Erythroblast (primary cell): Measurements from ENCODE around the gene ZNF763.
"Not testable (repeated sequence)": the region's sequence is repeated elsewhere in the genome, so short reads cannot be mapped to it uniquely, and the experiment has no call there.

Experiments
- DNase-seq, 2 experiments: peaks; one replicate each; lab custom pipeline; 2025; lab: John Stamatoyannopoulos, UW
- GATA1 ChIP-seq: IDR thresholded peaks from 2 replicates; pipeline ENCODE4 v1.6.1; 2011; ENCODE audit warnings: low read depth, mild to moderate bottlenecking, control low read depth, low read length, moderate library complexity
- POLR2A ChIP-seq: IDR thresholded peaks from 2 replicates; pipeline ENCODE4 v1.6.1; 2011; ENCODE audit warnings: mild to moderate bottlenecking, low read length

The ZNF763 gene

DNA sequence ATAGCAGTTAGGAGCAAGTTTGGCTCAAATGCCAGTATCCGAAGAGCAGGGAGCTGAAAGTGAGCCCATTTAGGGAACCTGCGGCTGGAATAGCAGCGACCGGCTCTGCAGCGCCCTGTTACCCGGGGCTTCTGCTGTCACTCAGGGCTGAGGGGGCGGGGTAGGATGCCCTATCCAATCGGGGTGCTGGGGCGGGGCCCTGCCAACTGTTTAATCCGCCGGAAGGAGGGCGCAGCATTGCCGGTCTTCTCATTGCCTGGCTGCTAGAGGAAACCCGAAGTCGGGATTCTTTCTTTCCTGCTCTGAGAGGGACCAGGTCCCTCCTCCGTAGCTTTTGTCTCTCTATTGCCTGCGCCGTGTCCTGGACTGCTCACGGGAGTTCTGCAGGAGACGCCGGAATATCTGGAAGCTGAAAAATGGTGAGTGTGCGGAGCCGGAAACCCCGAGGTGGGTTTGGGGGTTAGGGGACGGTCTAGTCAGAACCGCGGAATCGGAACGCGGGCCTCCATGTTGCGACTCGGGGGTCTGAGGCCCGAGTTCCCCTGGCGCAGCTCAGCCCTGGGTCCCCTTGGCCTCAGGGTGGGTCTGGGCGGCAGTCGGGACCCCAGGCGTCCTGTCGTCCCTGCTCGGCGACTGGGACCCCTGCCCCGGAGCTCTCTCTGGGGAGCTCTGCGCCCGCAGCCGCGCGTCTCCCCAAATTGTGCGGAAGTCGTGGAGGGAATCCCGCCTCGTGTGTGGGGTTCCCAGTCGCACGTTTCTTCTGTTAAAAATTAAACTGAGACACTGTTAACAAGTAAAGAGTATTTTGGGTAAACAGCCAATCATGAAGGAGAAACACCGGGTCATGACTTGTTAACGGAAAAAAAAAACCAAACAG, 22.8 kb downstream of the ZNF763 start:
- TF ChIP-seq GATA1 (no peak), POLR2A (peak; percentile 78)
- DNase-seq = peak; percentile 94 to 95

DNA sequence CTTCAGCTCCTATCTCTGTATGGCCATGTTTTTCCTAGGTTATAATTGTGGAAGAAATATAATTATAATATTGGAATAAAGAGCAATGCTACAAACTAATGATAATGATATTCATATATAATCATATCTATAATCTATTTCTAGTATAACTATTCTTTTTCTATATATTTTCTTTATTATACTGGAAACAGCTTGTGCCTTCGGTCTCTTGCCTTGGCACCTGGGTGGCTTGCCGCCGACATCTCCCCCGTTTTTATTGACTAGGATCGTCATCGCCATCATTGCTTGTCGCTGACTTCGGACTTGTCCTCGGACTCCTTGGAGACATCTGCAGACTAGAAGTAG, 24.2 kb downstream of the ZNF763 start:
- DNase-seq = no peak
- TF ChIP-seq POLR2A (no peak), GATA1 (no peak)

GRCh38 chr19:11991921-11992320, 27.1 kb downstream of the ZNF763 start:
- not testable (repeated sequence) for DNase-seq

DNA sequence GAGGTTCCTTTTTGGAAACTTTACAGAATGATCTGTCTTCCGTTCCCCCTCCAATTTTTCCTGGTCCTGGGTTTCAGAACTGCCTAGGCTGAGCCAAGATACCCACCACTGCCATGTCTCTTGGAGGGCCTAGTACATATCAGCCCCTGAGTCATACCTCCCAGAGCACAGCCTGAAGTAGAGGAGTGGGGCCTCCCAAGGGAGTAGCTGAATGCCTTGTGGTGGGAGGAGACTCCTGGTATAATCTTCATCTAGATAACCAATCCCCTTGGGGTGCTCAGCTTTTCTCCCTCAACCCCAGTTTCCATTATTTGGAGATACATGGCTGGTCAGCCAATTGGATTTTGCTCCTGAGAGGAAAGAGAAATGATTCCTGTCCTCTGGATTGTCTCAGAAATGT, 30.3 kb downstream of the ZNF763 start:
- DNase-seq = peak; percentile 32 to 33
- TF ChIP-seq GATA1 (no peak), POLR2A (no peak)

DNA sequence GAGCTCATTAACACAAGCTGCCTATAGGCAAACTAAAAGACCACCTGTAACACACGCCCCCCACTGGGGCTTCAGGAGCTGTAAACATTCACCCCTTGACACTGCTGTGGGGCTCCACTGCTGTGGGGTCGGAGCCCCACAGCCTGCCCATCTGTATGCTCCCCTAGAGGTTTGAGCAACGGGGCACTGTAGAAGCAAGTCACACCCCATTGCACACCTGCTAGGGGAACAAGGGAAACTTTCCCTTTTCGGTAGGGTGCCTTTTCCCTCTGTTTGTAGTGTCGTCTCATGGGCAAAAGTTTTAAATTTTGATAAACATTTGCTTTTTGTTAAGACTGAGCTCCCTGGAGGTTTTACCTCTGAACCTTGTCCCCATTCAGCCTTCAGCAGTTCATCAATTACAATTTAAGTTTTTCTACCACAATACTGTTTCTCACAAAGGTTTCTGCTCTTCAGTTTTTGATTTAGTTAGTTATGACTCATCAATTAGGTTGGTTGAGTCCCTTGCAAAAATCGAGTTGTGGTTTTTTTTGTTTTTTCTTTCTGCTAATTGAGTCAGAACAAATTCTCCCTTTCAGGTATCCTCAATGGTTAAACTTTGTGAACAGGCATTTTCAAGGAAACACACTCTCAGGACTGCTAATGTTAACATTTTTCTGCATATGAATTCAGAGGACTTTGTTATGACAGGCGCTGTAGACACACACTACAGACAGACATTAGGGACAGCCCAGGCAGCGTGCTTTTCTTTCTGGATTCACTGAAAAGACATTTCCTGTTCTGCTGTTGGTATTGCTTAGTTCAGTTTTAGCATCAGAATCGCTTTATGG, 35.5 kb downstream of the ZNF763 start:
- TF ChIP-seq GATA1 = no peak
- no peak for TF ChIP-seq POLR2A
- no peak for DNase-seq

DNA sequence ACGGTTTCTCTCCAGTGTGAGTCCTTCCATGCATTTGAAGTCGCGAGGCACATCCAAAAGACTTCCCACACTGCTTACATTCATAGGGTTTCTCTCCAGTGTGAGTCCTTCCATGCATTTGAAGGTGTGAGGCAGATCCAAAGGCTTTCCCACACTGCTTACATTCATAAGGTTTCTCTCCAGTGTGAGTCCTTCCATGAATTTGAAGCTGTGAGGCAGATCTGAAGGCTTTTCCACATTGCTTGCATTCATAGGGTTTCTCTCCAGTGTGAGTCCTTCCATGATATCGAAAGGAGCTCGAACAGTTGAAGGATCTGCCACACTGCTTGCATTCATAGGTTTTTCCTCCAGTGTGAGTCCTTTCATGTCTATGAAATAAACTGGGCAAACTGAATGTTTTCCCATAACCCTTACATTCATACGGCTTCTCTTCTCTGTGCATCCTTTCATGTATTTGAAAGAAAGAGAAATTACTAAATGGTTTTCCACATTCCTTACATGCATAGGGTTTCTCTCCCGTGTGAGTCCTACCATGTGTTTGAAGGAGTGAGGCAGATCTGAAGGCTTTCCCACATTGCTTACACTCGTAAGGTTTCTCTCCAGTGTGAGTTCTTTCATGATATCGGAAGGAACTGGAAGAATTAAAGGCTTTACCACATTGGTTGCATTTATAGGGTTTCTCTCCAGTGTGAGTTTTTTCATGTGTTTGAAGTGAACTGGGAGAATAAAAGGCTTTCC, 50.3 kb downstream of the ZNF763 start:
- TF ChIP-seq GATA1 = no peak
- TF ChIP-seq POLR2A = no peak
- DNase-seq = peak; percentile 24 to 25

DNA sequence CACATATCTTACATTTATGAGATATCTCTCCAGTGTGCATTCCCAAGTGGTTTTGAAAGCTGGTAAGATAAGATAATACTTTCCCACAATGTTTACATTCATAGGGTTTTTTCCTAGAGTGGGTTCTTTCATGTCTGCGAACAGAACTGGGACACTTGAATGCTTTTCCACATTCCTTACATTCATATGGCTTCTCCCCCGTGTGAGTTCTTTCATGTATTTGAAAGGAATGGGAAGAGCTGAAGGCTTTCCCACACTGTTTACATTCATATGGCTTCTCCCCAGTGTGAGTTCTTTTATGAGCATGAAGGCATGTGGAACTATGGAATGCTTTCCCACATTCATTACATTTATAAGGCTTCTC, 50.9 kb downstream of the ZNF763 start:
- TF ChIP-seq POLR2A = no peak
- no peak for TF ChIP-seq GATA1
- DNase-seq = peak; percentile 24 to 32
